Erythroblast (primary cell): ENCODE results near the gene PAQR8.

ENCODE experiments used
- GATA1 ChIP-seq: IDR thresholded peaks from 2 replicates; pipeline ENCODE4 v1.6.1; 2011; ENCODE audit warnings: low read depth, mild to moderate bottlenecking, control low read depth, low read length, moderate library complexity
- POLR2A ChIP-seq: IDR thresholded peaks from 2 replicates; pipeline ENCODE4 v1.6.1; 2011; ENCODE audit warnings: mild to moderate bottlenecking, low read length

GRCh38 chr6:52326540-52327364 is 35.2 kb upstream of the PAQR8 start:
- TF ChIP-seq POLR2A: no peak
- TF ChIP-seq GATA1: no peak
